Left colon (tissue), 2 donors: Measurements from ENCODE around the gene HAUS7. TPM values are rescaled to one million over a fixed set of nuclear protein-coding genes. Genes with fewer than 3 reads are reported as not detected.

ENCODE experiments used
- ATAC-seq: fragments of 200-7000 bp; cut with Tn5 transposase; one replicate; pipeline ENCODE4 v1.9.1; 2020; ENCODE audit warnings: mild to moderate bottlenecking, moderate library complexity
- DNase-seq, 2 donors: peaks; one replicate each; pipeline ENCODE4 v3.0.0-alpha.2; 2020
- intact Hi-C, 2 donors: fragments of 100-400 bp; cut with DNase I in 1 of 2; cut with micrococcal nuclease in 1 of 2; formaldehyde crosslinking; loops; one replicate each; pipeline versions ENCODE4 v1.11.2 to v1.14.0; 2022; cut with DNase I, micrococcal nuclease
- total RNA-seq, 2 donors: library from RNA; stranded (reverse); fragmentation: NEBNext Ultra II Directional; extraction: Animal tissue kit (Norgen Biotek cat#: 25700); gene quantifications; one replicate each; pipeline ENCODE4 v1.2.1, GENCODE V29; 2021
- donor health status: DM: no; HTN: no; CAD: no.
- donor health status: DM: yes; HTN: yes; CAD: no.

HAUS7 gene
- total RNA-seq, 2 donors from 2014 or later = 13.0 to 19.0 TPM

DNA sequence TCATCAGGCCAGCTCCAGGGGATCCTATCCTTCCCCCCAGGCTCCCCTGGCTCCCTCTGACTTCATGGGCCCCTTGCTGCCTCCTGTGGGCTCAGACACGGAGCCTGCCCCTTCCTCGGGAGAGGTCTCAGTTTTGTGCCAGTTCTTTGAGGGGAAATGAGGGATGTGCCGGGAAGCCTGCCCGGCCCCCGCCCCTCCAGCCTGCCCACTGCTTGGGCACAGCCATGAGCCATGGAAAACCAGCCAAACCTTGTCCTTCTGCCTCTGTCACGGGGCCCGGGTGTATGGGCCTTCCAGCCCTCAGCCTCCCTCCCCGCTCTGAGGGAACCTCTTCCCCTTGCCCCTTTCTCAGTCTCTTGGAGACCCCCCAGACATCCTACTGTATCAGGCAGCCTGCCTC is 31.2 kb upstream of the HAUS7 start:
- ATAC-seq (no peak), DNase-seq (no peak)
- intact Hi-C loops = no loop called here

DNA sequence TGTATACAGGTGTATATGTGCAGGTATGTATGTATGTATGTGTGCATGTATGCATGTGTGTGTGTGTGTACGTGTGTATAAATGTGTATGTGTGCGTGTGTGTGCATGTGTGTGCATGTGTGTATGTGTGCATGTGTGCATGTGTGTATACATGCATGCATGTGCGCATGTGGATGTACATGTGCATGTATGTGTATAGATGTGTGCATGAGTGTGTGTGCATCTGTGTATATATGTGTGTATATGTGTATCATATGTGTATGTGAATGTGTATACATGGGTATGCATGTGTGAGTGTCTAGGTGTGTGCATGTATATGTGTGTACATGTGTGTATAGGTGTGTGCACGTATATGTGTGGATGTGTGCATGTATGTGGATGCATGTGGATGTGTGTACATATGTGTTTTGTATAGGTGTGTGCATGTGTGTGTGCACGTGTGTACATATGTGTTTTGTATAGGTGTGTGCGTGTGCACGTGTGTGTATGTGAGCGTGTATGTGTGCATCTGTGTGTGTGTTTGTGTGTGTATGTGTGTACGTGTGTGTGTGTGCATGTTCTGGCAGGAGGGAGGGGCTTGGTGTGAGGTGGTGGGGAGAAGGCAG is 30.4 kb upstream of the HAUS7 start:
- no peak for DNase-seq
- no peak for ATAC-seq
- intact Hi-C loops = no loop called here

DNA sequence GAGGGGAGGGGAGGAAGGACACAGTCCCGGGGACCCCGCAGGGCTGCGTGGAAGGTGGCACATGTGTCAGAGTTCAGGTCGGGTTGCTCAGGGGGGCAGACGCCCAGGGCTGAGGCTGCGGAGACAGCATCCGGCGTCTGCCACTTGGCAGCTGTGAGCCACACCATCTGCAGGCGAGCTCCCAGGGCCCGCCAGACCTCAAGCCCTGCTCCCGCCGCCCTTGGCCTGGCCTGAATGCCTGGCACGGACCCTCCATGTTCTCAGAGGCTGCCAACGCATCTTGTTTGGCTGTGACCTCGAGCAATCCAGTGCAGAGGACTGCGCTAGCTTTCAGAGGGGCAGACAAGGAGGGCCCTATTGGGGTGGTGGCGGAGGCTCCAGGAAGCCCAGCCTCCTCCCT is 29.5 kb upstream of the HAUS7 start:
- DNase-seq = no peak
- no peak for ATAC-seq
- intact Hi-C loops = no loop called here

DNA sequence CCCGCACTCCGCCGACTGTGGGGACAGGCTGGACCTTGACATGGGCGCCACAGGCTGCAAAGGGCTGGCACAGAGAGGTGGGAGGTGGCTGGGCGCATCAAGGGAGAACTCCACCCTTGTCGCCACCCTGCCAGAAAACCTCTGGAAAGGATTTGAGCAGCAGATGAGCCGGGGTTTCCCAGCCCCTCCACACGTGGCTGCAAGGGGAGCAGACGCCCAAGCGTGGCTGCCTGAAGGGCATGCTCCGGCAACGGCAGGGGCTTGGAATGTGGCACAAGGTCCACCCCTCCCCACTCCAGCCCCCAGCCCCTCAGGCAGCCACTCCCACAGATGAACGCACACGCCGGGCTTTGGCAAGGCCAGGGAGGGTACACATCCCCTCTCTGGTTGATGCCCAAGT is 29.0 kb upstream of the HAUS7 start:
- DNase-seq (no peak), ATAC-seq (no peak)
- intact Hi-C loops = no loop called here

DNA sequence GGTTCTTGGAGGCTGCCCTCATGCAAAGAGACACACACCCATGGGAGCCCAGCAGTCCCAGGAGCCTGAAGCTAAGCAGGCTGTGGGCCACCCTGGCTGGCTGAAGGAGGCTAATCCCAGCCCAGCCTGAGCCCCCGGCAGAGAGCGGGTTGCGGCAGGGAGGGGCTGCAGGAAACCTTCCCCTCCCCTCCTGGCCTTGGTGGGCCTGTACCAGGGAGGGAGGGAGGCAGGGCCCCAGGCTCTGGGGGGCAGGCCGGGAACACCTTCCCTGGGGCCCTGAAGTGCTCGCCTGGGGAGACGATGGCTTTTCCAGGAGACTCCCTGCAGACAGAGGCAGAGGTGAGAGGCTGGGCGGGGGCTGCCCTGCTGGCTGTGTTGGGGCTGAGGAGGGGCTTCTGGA is 28.1 kb upstream of the HAUS7 start:
- DNase-seq = no peak
- no peak for ATAC-seq
- intact Hi-C loops = no loop called here

DNA sequence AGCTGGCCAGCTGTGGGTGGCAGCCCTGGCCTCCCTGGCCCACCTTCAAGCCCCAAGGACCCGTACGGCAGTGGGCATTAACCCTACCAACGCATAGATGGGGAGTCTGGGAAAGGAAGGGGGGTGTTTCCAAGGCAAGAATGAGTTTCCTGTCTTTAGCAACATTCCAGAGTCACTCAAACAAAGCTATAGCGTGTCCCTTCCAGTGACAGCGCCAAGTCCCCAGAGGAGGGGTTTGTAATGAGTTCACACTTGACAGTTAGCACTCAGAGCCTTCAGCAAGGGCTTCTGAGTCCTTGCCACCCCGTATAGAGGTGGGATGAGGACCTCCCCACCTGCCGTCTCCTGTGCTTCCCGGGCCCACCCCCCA is 26.2 kb upstream of the HAUS7 start:
- ATAC-seq (no peak), DNase-seq (no peak)
- intact Hi-C loops = no loop called here

DNA sequence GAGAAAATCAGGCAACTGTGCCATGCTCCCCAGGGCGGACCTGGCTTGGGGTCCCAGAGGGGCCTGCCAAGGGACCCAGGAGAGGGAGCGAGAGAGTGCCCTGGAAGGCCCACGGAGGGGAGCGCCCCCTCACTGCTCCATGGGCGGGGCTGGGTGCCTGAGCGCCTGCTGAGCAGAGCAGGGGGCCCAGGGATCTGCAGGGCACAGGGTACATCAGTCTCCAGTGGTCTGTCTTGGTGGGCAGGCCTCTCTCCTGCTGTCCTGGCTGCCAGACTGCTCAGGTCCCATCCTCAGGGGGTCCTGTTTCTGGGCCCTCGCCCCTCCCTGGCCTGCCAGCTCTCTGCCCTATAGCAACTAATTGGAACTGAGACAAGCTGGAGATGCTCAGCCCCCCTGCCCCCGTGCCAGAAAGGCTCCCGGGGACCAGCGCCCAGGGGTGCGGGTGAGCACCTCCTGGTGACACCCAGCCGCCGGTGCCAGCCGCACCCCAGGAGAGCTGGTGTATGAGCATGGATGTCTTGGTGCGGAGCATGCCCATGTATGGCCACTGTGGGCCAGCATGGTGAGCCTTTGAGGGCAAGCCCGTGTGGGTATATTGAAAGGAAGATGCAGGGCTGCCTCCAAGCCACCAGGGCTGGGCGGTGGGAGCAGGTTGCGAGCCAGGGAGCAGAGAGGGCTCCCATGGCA is 25.7 kb upstream of the HAUS7 start:
- ATAC-seq = no peak
- intact Hi-C loops = no loop called here
- no peak for DNase-seq

DNA sequence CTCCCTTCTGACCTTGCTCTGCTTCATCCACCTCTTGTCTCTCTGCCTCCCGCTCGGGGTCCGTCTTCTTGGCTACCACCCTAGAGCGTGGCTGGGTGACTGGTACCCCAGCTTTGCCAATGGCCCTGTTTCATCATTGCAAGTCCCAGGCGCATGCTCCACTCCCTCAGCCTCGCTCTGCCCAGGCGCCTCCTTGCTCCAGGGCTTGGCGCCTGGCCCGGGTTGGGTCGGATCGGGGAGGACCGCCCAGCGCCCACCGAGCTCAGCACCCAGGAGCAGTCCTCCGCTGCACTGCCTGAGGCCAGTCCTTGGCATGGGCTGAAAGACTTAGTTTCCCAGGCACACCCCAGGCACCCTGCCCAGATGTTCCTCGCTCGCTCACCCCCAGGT is 25.0 kb upstream of the HAUS7 start:
- DNase-seq (no peak), ATAC-seq (no peak)
- intact Hi-C loops = no loop called here

DNA sequence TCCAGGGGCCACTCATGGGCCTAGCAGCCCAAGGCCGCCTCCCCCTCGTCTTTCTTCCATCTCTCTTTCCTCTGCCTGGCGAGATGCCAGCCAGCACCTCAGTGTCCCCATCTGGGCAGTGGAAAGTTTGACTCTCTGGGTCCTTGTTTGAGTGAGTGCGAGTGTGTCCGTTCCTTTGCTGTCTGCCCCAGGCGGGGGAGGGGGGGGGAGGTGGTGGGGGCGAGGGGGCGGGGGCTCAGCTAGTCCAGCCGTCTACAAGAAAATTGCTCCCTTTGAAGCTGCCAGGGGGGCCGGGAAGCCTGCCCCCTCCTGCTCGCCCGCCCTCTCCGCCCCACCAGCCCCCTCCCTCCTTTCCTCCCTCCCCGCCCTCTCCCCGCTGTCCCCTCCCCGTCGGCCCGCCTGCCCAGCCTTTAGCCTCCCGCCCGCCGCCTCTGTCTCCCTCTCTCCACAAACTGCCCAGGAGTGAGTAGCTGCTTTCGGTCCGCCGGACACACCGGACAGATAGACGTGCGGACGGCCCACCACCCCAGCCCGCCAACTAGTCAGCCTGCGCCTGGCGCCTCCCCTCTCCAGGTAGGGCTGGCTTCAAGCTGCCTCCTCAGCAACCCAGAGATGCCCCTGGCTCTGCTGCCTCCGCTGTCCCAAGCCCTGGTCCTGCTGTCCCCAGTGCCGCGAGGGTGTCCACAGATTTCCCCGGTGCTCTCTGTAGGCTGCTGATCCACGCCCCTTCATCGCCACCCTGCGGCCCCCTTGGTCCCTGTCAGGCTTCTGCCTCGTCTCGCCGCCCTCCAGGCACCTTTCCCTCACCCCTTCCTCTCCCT is 24.4 kb upstream of the HAUS7 start, which contains the start of gene BGN:
Gene BGN (plus strand): TSS at position 440 of the 821 bp plus-strand sequence. CDS start 9,652 bp downstream, outside the sequence.
- ATAC-seq (no peak), DNase-seq (no peak)
- intact Hi-C loops = no loop called here

DNA sequence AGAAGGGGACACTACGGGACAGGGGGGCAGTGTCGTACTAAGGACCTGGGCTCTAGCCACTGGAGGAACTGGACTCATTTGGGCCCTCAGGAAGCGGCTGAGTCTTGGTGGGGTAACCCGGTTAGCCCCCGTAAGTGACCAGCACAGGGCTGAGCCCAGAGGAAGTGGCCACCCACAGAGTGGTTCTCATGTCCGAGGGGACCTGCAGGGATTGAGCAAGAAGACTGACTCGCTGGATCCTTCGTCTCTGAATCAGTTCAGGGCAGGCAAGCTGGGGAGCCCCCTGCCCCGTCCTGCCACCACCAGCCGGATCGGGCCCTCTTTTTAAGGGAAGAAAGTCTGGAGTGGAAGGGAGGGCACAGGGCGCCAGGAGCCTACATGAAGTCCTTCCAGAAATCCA is 23.7 kb upstream of the HAUS7 start:
- intact Hi-C loops = no loop called here
- no peak for ATAC-seq
- no peak for DNase-seq

DNA sequence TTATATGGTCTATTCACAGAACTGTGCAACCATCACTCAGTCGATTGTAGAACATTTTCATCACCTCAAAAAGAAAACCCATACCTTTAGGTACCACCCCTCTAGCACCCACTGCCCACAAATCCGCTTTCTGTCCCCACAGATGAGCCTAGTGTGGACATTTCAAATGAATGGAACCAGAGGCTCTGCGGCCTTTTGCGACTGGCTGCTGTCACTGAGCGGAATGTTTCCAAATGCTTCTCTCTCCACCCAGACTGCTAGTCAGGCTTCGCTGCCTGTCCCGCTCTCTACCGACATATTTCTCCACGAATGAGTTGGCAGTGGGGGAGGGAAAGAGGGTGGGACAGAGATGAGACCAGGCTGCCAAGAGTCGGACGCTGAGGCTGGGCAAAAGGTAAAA is 22.7 kb upstream of the HAUS7 start:
- intact Hi-C loops = no loop called here
- no peak for ATAC-seq
- DNase-seq = no peak

DNA sequence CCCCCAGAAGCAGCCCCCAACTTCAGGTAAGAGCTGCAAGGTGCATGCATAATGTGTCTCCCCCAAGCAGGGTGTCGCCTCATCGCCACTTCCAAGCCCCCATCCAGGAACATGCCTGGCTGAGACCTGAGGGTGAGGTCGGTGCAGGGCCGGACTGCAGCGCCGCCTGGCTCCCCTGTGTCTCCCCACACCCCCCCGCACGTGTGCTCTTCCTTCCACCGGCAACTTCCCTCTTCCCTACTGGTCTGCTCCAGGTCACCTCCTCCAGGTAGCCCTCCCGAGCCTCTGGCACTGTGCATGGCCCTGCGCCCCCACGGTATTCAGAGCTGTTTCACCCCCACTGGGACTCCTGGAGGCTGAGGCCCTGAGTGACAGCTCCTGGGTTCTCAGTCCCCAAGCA is 22.2 kb upstream of the HAUS7 start:
- intact Hi-C loops = no loop called here
- no peak for ATAC-seq
- DNase-seq = no peak

DNA sequence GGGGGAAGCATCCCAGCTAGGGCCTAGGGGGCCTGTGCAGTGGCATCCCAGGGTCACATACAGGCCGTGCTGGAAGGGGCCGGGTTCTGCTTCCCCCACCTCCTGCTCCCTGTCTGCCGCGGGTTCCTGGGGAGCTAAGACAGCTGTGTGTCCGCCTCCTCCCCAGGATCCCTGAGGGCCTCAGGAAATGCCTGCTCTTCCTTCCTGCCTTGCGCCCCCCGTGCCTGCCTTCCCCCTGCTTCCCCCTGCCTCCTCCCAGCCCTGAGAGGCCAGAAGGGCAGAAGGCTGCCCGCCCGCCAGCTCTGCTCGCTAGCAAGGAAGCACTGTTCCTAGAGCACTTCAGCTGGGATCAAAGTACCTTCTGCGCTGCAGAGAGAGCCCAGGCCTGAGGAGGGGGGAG is 21.5 kb upstream of the HAUS7 start:
- ATAC-seq (no peak), DNase-seq (no peak)
- intact Hi-C loops = no loop called here

DNA sequence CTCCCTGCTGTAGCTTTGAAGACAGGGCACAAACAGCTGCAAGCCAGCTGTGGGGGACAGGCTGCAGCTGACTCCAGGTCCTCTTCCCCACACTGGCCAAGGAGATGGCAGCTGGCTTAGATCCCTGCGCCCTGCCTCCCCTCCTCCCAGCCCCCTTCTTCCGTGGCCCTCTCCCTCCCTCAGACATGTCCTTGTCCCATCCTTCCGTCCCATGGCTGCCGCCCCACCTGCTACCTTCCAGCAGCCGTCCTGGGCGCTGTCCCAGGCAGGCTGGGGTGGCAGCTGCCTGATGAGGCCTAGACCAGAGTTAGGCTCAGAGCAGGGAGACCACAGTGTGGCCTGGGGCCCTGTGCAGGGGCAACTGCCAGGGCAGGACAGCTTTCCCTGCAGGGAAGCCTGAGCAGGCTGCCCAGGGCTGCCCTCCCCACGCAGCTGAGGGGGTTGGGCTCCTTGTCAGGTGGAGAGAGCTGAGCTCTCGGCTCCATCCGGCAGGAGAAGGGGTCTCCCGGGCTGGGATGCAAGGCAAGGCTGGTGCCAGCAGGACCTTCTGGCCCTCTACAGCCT is 21.1 kb upstream of the HAUS7 start:
- DNase-seq = no peak
- no peak for ATAC-seq
- intact Hi-C loops = no loop called here

DNA sequence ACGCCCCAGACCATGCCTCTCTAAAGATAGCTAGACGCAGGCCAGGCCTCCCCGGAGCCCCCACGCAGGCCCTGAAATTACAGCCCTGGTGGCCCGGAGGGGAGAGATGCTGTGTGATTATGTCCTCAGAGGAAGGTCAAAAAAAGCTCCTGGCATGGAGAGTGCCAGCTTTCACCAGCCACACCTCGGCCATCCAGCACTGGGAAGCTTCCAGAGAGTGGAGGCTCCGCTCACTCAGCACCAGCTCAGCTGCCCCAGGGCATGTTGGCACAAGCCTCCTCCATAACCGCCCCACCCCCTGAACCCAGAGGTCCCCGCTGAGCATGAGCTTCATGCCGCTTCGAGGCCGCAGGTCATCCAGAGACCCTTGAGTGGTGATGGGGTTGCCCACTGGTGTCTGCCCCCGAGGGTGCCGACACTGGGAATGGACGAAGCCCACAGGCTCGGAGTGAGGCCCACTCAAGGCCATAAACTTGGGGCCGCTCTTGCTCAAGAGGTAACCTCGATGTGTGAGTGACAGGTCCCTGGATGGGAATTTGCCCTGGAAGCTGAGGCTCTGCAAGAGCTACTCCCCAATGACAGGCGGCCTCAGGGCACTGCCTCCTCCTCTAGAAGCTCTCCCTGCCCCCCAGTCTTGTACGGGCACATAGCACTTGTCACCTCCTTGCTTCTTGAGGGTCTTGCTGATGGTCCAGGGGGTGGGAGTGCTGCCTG is 20.0 kb upstream of the HAUS7 start:
- intact Hi-C loops = no loop called here
- ATAC-seq = no peak
- DNase-seq = no peak

DNA sequence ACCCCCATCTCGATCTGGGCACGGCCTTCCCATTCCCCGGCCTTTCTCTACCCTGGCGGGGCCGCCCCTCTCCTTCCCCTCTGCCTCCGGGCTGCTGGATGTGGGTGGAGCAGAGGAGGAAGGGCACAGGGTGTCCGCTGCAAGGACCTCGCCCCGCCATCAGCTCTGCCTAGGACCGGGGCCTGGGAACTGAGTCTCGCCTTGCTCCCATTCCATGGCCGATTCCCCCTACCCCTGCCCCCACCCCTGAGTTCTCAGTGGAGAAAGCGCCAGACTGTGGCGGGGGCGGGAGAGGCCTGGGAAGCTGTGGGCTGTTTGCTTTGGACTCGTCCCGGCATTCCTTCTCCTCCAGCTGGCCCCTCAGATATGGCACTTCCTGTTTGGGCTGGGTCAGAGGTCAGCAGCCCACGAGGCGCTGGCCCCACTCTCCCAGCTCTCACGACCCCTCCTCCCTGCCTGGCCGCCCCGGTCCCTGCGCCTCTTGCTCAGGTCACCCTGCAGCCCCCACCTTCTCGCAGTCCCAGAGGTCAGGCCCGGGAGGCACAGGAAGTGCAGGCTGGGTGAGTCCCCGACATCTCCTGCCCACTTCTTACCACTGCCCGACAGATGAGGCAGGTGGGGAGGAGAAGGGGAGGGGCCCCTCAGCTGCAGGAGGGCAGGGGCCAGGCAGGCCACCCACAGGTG is 18.0 kb upstream of the HAUS7 start:
- intact Hi-C loops = no loop called here
- no peak for DNase-seq
- no peak for ATAC-seq

DNA sequence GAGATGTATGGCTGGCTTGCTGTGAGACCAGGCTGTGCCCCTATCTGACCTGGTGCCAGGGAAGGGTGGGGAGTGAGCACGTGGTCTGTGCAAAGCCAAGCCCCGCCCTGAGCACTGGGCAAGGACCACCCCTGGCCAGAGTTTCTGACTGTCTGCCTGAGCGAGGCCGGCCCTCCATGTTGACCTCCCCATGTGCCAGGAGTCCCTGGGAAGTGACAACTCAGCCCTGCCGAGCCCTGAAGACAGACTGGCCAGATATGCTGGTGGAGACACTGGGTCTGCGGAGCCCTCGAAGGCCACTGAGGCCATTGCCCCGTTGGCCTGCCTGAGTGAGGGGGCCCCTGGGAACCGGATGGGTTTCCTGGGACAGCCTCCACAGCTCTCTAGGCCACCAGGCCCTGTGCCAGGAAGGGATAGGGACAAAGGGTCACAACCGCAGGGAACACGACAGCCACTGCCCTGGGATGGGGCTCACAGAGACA is 17.3 kb upstream of the HAUS7 start:
- no peak for DNase-seq
- intact Hi-C loops = no loop called here
- no peak for ATAC-seq

DNA sequence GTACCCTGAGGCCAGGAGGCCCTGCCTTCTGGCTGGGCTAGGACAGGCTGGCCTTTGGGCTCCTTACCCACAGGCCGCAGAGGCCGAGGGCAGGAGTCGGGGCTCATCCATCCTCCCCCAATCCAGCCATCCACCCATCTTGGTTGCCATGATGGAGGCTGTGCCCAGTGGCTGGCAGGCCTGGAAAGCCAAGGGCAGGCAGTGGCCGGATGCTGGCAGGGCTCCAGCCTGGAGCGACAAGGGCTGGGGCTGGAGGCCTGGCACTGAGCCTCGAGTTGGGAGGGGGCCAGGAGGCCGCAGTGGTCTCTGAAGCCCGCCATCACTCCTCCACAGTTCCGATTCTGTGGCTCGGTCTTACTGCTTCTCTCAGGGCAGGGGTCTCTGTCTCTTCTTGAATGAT is 15.8 kb upstream of the HAUS7 start:
- ATAC-seq = no peak
- DNase-seq = no peak
- intact Hi-C loops = no loop called here
